HG02981 (cell line): ENCODE data around the gene CDKN2AIPNL.
"Not testable (repeated sequence)": the region's sequence is repeated elsewhere in the genome, so short reads cannot be mapped to it uniquely, and the experiment has no call there.

Experiments
- ATAC-seq: cut with Tn5 transposase; IDR thresholded peaks from one replicate; pipeline ENCODE4 v1.9.1; 2021; ENCODE audit warnings: mild to moderate bottlenecking, moderate library complexity; ENCODE audit not compliant: unreplicated experiment

Gene CDKN2AIPNL

DNA sequence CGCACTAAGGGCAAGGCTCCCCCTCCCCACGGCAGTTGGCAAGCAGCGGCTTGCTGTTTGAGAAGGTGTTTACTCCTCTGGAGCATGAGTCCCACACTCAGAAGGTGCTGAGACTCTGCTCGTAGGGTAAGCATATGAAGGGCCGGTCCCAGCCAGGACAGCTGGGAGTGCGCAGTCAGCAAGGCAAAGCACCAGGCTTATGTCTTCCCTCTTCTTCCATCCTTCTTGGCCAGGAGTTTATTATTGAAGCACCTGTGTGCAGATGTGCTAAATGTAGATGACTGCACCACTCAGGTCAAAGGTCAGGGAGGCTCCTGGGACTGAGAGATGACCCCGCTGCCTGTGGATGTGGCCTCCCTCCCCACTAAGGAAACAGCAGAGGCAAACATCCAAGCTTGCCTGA, 27.0 kb upstream of the CDKN2AIPNL start:
- ATAC-seq: no peak

DNA sequence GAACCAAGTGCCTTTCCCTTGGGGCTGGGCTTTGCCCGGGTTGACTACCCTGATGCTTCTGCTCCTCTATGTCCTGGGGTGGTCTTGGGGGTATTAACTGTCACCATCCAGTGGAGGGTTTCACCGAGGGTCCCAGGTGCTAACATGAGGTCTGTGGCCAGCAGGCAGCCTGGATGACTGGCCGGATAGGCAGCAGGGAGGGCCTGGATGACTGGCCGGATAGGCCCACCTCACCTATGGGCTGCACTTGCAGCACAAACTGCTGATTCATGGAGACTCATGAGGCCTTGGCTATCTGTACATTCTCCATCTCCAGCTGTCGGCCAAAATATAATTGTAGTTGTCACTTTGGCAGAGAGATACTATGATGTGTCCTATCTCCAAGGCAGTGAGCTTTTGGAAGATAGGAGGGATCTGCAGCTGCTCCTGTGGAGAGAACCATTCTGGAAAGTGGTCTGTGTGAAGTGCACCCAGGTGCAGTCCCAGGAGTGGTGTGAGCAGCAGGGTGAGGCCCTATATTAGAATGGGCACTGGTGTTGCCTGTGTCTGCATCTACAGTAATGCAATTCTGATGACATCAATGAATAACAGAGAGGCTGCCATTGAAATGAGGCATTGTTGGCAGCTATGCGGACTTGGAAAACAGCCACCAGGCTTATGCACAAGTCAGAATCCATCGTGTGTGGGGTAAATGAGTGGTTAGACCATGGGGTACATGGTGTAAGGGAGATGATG, 26.3 kb upstream of the CDKN2AIPNL start:
- no peak for ATAC-seq

DNA sequence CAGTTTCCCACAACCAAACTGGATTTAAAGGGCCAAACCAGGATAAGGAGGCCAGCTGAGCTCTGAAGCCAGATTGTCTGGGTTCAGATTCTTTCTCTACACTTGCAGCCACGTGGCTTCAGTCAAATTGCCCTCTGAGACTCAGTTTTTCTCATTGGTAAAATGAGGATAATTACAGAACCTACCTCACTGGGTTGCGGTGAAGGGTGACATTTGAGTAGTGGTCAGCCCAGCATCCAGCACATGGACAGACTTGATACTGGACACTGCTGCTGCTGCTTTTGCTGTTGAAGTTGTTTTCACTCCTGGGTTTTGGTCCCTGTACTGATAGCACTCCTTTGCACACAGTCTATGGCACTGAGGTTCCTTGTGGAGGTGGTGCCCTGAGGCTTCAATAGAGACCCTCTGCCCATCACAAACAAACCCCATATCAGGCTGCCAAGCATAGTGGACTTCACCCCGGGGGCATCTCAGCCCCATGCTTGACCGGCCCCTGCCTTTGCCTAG, 25.7 kb upstream of the CDKN2AIPNL start:
- ATAC-seq: no peak

DNA sequence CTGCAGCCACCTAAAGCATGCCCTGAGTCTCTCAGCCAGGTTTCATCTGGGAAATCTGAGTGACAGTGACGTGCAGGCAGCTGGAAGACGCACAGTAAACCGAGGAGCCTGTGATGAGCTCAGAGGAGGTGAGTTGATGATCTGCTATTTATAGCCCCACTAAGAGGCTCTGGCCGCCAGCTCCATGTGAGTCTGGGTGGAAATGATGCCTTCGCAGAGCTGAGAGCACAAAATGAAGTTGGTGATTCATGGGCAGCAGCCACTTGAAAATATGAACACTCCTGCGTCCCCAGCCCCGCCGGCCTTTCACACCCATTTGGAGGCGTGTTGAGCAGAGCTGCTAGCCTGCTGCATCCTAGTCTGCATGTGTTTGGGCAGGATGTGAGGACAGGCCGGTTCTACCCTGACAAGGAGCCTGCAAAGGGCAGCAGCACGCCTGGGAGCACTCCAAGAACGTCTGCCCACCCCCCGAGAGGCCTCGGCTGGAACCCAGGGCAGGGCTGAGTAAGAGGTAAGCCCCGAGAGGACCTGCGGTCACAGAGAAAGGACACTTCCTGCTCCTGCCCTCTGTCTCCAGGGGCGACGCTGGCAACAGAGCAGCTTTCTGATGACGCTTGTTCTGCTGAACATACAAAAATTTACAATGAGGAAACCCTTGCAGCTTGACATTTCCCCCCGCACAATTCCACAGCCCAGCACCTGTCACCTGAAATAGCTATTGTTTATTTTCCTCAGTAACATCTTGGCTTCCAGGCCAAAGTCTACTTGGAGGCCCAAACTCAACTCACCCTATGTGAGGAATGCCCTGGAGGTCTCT, 25.1 kb upstream of the CDKN2AIPNL start:
- peak; percentile 95 for ATAC-seq

DNA sequence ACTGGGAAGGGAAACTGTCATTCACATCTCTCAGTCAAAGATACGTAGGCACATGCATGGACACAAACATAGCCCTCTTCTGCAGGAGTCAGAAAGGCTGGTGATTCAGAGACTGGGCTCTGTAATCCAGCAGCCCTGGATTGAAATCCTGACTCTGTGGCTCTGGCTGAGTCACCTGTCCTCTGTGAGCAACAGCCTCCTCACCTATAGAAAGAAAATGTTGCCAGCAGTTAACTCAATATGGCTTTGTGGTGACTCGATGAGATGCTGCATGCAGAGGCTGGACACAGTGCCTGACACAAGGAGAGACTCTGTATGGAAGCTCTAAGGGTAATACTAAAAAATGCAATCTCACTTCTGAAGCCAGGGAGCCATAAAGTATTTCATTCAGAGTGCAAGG, 23.9 kb upstream of the CDKN2AIPNL start:
- no peak for ATAC-seq

DNA sequence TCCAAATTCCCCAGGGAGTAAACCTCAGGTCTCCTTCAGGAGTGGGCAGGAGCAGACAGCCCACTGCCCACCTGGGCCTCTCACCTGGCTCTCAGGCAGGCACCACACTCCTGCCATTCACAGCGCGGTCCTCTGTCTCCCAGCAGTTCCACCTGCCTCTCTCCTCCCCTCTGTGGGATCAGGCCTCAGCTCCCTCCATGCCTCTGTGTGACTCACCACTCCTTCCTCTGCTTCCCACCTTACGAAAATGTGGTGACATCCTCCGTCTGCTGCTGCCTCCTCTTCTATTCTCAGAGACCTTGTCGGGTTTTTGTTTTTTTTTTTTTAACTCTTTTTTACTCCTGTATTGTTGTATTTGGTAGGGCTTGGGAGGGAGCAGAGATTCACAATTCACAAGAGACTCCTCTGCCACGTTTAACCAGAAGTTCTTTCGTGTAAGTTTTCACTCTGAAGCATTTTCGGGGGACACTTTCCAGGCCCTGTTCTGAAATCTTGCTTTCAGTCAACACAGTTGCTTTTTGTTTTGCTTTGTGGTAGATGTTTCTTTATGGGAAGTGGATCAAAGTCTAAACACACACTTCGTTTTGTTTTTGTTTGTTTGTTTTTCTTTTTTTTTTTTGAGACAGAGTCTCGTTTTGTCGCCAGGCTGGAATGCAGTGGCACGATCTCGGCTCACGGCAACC, 21.1 kb upstream of the CDKN2AIPNL start:
- no peak for ATAC-seq

DNA sequence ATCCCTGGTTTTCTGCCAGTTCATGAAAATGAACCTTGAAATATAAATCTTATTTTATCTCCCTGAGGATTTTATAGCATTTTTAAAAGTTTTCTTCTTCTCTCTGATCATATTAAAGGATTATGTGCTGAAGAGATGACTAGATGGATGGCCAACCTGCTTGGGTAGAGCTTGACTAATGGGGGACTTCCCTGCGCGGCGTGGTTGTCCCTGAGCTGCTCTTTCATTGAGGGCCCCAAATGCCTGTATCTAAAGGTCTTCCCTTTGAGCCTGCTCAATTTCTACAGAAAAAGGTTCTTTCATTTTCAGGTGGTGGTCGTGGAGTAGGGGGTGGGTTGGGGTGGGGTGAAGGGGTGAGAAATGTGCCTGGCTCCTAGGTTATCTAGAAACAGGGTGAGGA, 20.5 kb upstream of the CDKN2AIPNL start:
- no peak for ATAC-seq

DNA sequence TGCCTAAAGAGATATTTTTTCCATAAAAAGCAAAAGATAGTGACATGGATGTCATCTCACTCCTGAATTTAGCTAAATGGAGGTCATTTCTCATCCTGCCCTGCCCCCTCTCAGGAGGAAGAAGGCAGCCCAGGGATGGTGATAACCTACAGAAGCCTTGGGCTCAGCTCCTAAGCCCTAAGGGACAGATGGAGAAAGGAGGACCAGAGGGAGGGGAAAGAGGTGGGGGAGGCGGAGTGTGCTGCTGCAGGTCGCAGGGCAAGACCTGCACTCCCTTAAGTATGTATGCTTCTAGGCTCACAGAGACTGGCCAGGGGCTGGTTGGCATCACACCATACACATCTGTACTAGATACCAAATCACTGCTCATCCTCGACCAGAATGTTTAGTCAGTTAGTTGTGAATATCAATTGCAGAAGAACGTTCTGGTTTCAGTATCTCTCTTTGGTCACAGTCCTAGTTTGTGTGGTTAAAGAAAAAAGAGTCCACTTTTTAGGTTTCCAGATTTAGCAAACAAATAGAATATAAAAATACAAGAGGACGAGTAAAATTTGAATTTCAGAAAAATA, 18.4 kb upstream of the CDKN2AIPNL start:
- no peak for ATAC-seq

DNA sequence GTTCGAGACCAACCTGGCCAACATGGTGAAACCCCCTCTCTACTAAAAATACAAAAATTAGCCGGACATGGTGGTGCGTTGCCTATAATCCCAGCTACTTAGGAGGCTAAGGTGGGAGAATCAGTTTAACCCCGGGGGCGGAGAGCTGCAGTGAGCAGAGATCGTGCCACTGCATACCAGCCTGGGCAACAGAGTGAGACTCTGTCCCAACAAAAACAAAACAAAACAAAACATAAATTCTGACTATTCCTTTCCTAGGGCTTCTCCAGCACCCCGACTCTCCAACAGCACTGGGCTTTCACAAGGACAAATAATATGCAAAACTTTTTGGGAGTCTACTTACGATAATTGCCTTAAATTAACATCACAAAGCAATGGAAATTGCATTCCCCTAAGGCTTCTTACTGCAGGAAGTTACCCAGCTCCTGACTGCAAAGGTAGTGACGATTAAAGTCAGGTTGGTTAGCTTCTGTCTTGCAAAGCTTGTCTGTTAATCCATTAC, 15.9 kb upstream of the CDKN2AIPNL start:
- ATAC-seq: no peak

DNA sequence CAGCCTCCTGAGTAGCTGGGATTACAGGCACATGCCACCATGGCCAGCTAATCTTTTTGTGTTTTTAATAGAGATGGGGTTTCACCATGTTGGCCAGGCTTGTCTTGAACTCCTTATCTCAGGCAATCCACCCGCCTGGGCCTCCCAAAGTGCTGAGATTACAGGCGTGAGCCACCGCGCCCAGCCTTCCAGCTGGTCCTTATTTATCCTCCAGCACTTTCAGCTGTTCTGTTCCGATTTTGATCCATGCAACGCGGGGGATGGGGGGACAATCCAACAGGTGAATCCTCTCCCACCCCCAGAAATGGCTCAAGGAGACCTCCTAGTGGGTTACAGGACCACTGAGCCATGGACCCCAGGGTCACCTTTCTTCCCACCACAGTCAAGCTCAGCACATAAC, 14.7 kb upstream of the CDKN2AIPNL start:
- no peak for ATAC-seq

DNA sequence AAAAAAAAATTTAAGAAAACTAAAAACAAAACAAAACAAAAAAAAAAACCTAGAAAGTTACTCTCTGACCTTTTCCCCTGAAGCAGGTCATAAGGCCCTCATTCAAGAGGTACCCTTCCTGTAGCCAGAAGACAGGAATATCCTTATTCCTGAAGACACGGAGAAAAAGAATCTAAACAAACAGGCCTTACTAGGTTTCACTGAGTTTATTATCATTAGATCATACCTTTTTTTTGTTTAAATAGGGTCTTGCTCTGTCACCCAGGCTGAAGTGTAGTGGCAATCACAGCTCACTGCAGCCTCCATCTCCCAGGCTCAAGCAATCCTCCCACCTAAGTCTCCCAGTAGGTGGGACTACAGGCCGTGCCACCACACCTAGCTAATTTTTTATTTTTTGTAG, 11.7 kb upstream of the CDKN2AIPNL start:
- no peak for ATAC-seq

DNA sequence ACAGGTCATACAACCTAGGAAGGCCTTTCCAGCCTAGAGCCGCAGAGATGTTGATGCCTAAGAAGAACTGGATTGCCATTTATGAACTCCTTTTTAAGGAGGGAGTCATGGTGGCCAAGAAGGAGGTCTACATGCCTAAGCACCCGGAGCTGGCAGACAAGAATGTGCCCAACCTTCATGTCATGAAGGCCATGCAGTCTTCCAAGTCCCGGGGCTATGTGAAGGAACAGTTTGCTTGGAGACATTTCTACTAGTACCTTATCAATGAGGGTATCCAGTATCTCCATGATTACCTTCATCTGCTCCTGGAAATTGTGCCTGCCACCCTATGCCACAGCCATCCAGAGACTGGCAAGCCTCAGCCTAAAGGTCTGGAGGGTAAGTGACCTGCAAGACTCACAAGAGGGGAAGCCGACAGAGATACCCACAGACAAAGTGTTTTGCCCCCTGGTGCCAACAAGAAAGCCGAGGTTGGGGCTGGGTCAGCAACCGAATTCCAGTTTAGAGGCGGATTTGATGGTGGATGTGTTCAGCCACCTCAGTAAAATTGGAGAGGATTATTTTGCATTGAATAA, 11.2 kb upstream of the CDKN2AIPNL start:
- no peak for ATAC-seq

DNA sequence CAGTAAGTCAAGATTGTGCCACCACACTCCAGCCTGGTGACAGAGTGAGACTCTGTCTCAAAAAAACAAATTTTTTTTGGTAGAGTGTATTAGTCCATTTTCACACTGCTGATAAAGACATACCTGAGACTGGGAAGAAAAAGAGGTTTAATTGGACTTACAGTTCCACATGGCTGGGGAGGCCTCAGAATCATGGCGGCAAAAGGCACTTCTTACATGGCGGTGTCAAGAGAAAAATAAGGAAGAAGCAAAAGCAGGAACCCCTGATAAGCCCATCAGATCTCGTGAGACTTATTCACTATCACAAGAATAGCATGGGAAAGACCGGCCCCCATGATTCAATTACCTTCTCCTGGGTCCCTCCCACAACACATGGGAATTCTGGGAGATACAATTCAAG, 9.4 kb upstream of the CDKN2AIPNL start:
- not testable (repeated sequence) for ATAC-seq

DNA sequence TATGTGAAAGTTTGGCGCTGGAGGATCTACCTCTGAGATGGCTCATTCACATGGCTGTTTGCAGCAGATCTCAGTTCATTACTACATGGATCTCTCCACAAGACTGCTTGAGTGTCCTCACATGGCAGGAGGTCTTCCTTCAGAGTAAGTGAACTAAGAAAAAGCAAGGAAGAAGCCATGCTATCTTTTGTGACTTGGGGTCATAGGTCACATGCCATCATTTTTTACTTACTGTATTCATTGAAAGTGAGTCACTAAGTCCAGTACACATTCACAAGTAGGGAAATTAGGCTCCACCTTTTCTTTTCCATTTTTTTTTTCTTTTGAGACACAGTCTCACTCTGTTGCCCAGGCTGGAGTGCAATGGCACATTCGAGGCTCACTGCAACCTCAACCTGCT, 8.7 kb upstream of the CDKN2AIPNL start:
- no peak for ATAC-seq

DNA sequence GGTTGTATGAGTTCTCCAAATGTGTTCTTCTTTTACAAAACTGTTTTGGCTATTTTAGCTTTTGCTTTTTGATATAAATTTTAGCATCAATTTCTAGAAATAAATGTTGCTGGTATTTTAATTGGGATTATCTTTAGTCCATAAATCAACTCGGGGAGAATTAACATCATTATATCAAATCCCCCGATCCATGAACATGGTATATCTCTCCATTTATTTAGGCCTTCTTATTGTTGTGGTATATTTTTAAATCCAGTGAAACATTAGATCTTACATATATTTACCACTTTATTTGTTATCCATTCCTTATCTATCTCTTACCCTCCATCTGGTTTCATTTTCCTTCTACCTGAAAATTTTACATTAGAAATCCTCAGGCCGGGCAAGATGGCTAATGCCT, 7.3 kb upstream of the CDKN2AIPNL start:
- ATAC-seq: no peak

DNA sequence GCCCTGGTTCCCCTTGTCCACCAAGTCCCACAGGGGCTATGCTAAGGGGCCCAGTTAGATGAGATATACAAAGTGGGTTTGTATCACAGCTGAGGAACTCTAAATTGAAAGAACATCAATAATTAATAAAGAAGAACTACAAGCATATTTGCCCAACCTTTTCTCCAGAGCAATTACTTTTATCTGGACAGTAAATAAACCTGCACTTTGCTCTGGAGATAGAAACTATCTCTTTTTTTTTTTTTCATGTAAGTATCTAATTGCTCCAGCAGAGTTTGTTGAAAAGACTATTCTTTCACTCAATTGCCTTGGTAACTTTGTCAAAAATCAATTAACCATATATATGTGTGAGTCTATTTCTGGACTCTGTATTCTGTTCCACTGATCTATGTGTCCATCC, 6.0 kb upstream of the CDKN2AIPNL start:
- no peak for ATAC-seq

DNA sequence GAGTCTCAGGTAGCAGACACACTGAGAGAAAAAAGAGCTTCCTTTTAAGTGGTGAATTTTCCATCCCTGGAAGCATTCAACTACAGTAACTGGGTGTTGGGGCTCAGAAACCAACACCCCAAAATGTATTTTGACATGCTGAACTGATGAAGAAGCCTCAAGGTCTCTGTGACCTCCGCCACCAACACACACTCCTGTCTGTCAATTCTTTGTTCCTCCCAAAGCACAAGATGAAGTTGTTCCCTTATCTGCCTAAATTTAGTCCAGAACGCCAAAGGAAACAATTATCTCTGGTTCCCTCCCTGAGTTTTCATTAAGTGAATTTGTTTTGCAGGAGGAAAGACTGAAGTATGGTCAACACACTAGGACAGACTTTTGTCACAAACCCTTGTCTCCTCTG, 1.4 kb upstream of the CDKN2AIPNL start:
- ATAC-seq: no peak

DNA sequence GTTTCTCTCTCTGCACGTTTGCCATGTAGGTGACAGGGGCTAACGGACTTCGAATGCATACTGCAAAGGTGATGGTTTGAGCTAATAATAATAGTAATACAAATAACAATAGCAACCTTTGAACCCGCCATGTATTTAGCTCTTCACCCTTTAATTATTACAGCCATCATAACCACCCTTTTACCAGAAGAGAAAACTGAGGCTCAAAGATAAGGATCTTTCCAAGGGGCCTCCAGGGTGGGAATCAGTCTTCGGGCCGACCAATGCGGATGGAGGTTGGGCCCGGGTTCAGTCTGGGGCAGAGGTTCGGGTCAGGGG, 494 bp downstream of the CDKN2AIPNL start:
- no peak for ATAC-seq

DNA sequence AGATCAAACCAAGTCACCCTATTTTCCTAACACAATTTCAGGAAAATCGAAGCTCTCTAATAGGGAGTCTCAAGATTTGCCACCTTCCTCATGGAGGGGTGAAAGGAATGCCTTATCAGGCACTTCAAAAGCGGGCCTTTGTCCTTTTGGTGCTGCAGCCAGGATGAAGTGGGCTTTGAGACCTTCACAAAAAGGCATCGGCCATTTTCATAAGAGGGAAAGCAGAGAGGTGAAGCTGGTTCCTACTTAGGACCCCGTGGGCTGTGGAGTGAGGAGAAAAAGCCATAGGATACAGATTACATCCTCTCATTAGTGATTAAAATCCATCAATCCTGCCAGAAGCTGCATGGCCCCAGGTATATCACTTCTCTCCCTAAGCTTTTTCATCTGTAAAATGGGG, 859 bp downstream of the CDKN2AIPNL start:
- no peak for ATAC-seq

DNA sequence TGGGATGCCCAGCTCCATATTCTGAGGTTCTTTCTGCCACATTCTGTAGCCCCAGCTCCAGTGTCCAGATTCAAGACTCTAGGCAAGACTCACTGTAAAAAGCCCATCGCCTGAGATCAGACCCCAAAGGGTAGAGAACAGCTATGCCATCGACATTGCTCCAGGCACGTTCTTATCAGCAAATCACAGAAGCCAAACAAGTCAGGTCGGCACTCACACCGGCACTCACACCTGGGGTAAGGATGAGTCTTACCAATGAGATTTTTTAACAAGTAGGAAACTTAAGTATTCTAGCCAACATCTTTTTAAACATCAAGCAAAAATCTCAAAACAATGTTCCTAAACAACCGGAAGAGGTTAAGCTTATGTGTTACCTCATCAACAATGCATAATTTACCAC, 2.4 kb downstream of the CDKN2AIPNL start:
- ATAC-seq: no peak

DNA sequence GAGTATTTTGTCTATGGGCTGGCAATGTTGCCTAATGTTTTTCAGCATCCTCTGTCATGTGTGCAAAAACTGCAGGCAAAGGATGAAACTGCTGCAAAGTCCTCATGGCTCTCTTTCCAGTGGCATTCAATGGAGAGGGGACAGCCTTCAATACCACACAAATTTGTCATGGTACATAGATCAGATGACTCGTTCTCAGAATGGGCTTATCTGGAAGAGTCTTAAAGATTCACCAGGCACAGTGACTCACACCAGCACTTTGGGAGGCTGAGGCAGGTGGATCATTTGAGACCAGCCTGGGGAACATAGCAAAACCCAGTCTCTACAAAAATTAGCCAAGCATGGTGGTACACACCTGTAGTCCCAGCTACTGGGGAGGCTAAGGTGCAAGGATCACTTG, 5.3 kb downstream of the CDKN2AIPNL start:
- no peak for ATAC-seq
